HL-60 (cell line): ENCODE measurements around the gene CD109.

Experiments
- GABPA ChIP-seq: IDR thresholded peaks from 2 replicates; pipeline ENCODE4 v1.6.1; 2012; ENCODE audit warnings: low read depth
- POLR2AphosphoS5 ChIP-seq: IDR thresholded peaks from 2 replicates; pipeline ENCODE4 v1.6.1; 2012; ENCODE audit warnings: low read depth
- REST ChIP-seq: IDR thresholded peaks from 2 replicates; pipeline ENCODE4 v1.6.1; 2012; ENCODE audit warnings: low read depth; ENCODE audit not compliant: insufficient replicate concordance
- SPI1 ChIP-seq: IDR thresholded peaks from 2 replicates; pipeline ENCODE4 v1.6.1; 2012; ENCODE audit warnings: low read depth, mild to moderate bottlenecking, borderline replicate concordance
- TF ChIP-seq, protein P1 (sequence below): IDR thresholded peaks from one replicate; pipeline ENCODE4 v1.5.1; 2011; ENCODE audit warnings: low read length, control low read depth, inconsistent platforms; ENCODE audit not compliant: insufficient read depth

GRCh38 chr6:73857341-73857890 is 161.4 kb downstream of the CD109 start:
- TF ChIP-seq, protein P1, sequence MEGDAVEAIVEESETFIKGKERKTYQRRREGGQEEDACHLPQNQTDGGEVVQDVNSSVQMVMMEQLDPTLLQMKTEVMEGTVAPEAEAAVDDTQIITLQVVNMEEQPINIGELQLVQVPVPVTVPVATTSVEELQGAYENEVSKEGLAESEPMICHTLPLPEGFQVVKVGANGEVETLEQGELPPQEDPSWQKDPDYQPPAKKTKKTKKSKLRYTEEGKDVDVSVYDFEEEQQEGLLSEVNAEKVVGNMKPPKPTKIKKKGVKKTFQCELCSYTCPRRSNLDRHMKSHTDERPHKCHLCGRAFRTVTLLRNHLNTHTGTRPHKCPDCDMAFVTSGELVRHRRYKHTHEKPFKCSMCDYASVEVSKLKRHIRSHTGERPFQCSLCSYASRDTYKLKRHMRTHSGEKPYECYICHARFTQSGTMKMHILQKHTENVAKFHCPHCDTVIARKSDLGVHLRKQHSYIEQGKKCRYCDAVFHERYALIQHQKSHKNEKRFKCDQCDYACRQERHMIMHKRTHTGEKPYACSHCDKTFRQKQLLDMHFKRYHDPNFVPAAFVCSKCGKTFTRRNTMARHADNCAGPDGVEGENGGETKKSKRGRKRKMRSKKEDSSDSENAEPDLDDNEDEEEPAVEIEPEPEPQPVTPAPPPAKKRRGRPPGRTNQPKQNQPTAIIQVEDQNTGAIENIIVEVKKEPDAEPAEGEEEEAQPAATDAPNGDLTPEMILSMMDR = no peak
- TF ChIP-seq POLR2AphosphoS5 (no peak), SPI1 (no peak), GABPA (no peak), REST (no peak)
